Smooth muscle cell (in vitro differentiated cells): ENCODE data around the gene NTSR1. TPM values are rescaled to one million over a fixed set of nuclear protein-coding genes. Genes with fewer than 3 reads are reported as not detected.

ENCODE experiments used
- DNase-seq: peaks from one replicate; lab custom pipeline; 2025; ENCODE audit not compliant: unreplicated experiment; lab: John Stamatoyannopoulos, UW
- H2AFZ ChIP-seq: fragments of 200-600 bp; sonication (generic); 2 replicates; pipeline ENCODE4 v1.6.0; 2016; ENCODE audit warnings: antibody characterized with exemption, low read depth, mild to moderate bottlenecking
- H3F3A ChIP-seq: fragments of 200-600 bp; sonication (generic); 2 replicates; pipeline ENCODE4 v1.6.0; 2017; ENCODE audit warnings: antibody characterized with exemption, low read depth
- H3K27ac ChIP-seq: fragments of 200-600 bp; sonication (generic); 2 replicates; pipeline ENCODE4 v1.5.1; 2016; ENCODE audit warnings: low read depth, mild to moderate bottlenecking
- H3K27me3 ChIP-seq: fragments of 200-600 bp; sonication (generic); 2 replicates; pipeline ENCODE4 v1.6.1; 2016; ENCODE audit warnings: low read depth, mild to moderate bottlenecking
- H3K36me3 ChIP-seq: fragments of 200-600 bp; sonication (generic); 2 replicates; pipeline ENCODE4 v1.5.1; 2016; ENCODE audit warnings: low read depth
- H3K4me1 ChIP-seq: fragments of 200-600 bp; sonication (generic); 2 replicates; pipeline ENCODE4 v1.5.1; 2016; ENCODE audit warnings: low read depth
- H3K4me2 ChIP-seq: fragments of 200-600 bp; sonication (generic); 2 replicates; pipeline ENCODE4 v1.6.0; 2016; ENCODE audit warnings: mild to moderate bottlenecking
- H3K4me3 ChIP-seq: fragments of 200-600 bp; sonication (generic); 2 replicates; pipeline ENCODE4 v1.5.1; 2016; ENCODE audit warnings: mild to moderate bottlenecking
- H3K79me2 ChIP-seq: fragments of 200-600 bp; sonication (generic); 2 replicates; pipeline ENCODE4 v1.6.0; 2016; ENCODE audit warnings: low read depth, mild to moderate bottlenecking
- H3K9ac ChIP-seq: fragments of 200-600 bp; sonication (generic); 2 replicates; pipeline ENCODE4 v1.6.0; 2016; ENCODE audit warnings: low read depth
- H3K9me3 ChIP-seq: fragments of 200-600 bp; sonication (generic); replicated peaks from 2 replicates; pipeline ENCODE4 v1.5.1; 2016; ENCODE audit warnings: low read depth
- H4K20me1 ChIP-seq: fragments of 200-600 bp; sonication (generic); 2 replicates; pipeline ENCODE4 v1.6.0; 2016; ENCODE audit warnings: low read depth
- CTCF ChIP-seq: fragments of 200-600 bp; sonication (generic); IDR thresholded peaks from 2 replicates; pipeline ENCODE4 v1.5.1; 2017; ENCODE audit warnings: borderline replicate concordance, mild to moderate bottlenecking, antibody characterized with exemption; ENCODE audit not compliant: insufficient read depth, poor library complexity, severe bottlenecking
- WGBS: methylation state at CpG from one replicate; pipeline ENCODE4 v1.1.7; 2016; ENCODE audit warnings: low lambda C conversion rate; 5-methylcytosine and 5-hydroxymethylcytosine counted together
- polyA plus RNA-seq: library from polyadenylated mRNA; unstranded; fragments of >200 nt; fragmentation: Nextera tagmentation; extraction: Ambion mirVana; gene quantifications from 2 replicates; pipeline ENCODE4 v1.2.1, GENCODE V29; 2016
- total RNA-seq: library from RNA; depleted of rRNA; stranded (reverse); fragments of >200 nt; gene quantifications from 2 replicates; pipeline ENCODE4 v1.2.3, GENCODE V29; 2014

Gene NTSR1
- total and polyA plus RNA-seq, 2 experiments from 2014 or later: 0.09 TPM; not detected in 1

- TF ChIP-seq CTCF: no peak
- H3K27ac ChIP-seq: no peak overlapping the region
- H3K4me1 ChIP-seq: no peaks in the 10 kb centered on the region
- DNase-seq: no peak
- no peak overlapping the region for H2AFZ ChIP-seq
- H3K9ac ChIP-seq: no peak overlapping the region
- H3K36me3 ChIP-seq: no peaks in the 10 kb centered on the region
- no peaks in the 10 kb centered on the region for H3F3A ChIP-seq
- H3K9me3 ChIP-seq: no peaks in the 10 kb centered on the region
- H4K20me1 ChIP-seq: no peaks in the 10 kb centered on the region
- no peaks in the 10 kb centered on the region for H3K27me3 ChIP-seq
- WGBS: 92% methylated on average over 19 of the region's 19 CpGs
- H3K4me3 ChIP-seq: no peak overlapping the region
- no peak overlapping the region for H3K4me2 ChIP-seq
- no peaks in the 10 kb centered on the region for H3K79me2 ChIP-seq
Observed at GRCh38 chr20:62699296-62699695, 9.3 kb upstream of the NTSR1 start.

- Histone ChIP-seq H3F3A (no peaks in the 10 kb centered on the region), H3K27me3 (no peaks in the 10 kb centered on the region), H3K9ac (no peak overlapping the region), H3K4me1 (no peaks in the 10 kb centered on the region), H3K9me3 (no peaks in the 10 kb centered on the region), H3K36me3 (no peaks in the 10 kb centered on the region), H3K79me2 (no peaks in the 10 kb centered on the region), H2AFZ (no peak overlapping the region), H3K27ac (no peak overlapping the region), H3K4me2 (no peak overlapping the region), H4K20me1 (no peaks in the 10 kb centered on the region), H3K4me3 (no peak overlapping the region)
- WGBS: 96% methylated on average over 12 of the region's 12 CpGs
- no peak for DNase-seq
- TF ChIP-seq CTCF: no peak
Observed at GRCh38 chr20:62699741-62700140, 8.9 kb upstream of the NTSR1 start.

- Histone ChIP-seq H3K9ac (no peak overlapping the region), H3K36me3 (no peaks in the 10 kb centered on the region), H3K79me2 (no peaks in the 10 kb centered on the region), H3K4me1 (no peaks in the 10 kb centered on the region), H3K27me3 (no peaks in the 10 kb centered on the region), H3K4me3 (no peak overlapping the region), H3K4me2 (no peak overlapping the region), H3K27ac (no peak overlapping the region), H3F3A (no peaks in the 10 kb centered on the region), H2AFZ (no peak overlapping the region), H3K9me3 (no peaks in the 10 kb centered on the region), H4K20me1 (no peaks in the 10 kb centered on the region)
- no peak for TF ChIP-seq CTCF
- no peak for DNase-seq
- WGBS: 94% methylated on average over 18 of the region's 18 CpGs
Observed at GRCh38 chr20:62700261-62700930, 8.2 kb upstream of the NTSR1 start.
